ENCODE data around the gene ITPR2. TPM values are rescaled to one million over a fixed set of nuclear protein-coding genes. Genes with fewer than 3 reads are reported as not detected.
"Not testable (repeated sequence)": the region's sequence is repeated elsewhere in the genome, so short reads cannot be mapped to it uniquely, and the experiment has no call there.

Gene ITPR2
- polyA plus RNA-seq, 1 donor: 12.5 TPM

- not testable (repeated sequence) for DNase-seq; H3K27ac ChIP-seq (ENCODE audit: low read length)
- WGBS (ENCODE audit: insufficient coverage, low lambda C conversion rate): no CpG with 5 or more reads among the region's 3 CpGs
Observed at GRCh38 chr12:26775991-26776390, 57.0 kb downstream of the ITPR2 start.

GRCh38 chr12:26773313-26774104 lies 59.5 kb downstream of the ITPR2 start:
- Histone ChIP-seq H3K27me3 (ENCODE audit: control insufficient read depth, insufficient read depth, low read length) (no peaks in the 10 kb centered on the region), H3K4me3 (ENCODE audit: low read length) (no peak overlapping the region), H3K9me3 (ENCODE audit: control insufficient read depth, low read depth, low read length) (peaks cover 4% of the 10 kb centered on the region), H3K27ac (ENCODE audit: low read length) (no peak overlapping the region), H3K36me3 (ENCODE audit: control insufficient read depth, insufficient read depth, low read length) (no peaks in the 10 kb centered on the region), H3K4me1 (ENCODE audit: control insufficient read depth, insufficient read depth, low read length) (no peaks in the 10 kb centered on the region)
- 100% methylated on average over 1 of the region's 3 CpGs for WGBS (ENCODE audit: insufficient coverage, low lambda C conversion rate)
- no peak for DNase-seq

More at GRCh38 chr12:26775991-26776390, 57.0 kb downstream of the ITPR2 start:
- not testable (repeated sequence) for H3K4me3 ChIP-seq (ENCODE audit: low read length); H3K4me1 ChIP-seq (ENCODE audit: control insufficient read depth, insufficient read depth, low read length); H3K36me3 ChIP-seq (ENCODE audit: control insufficient read depth, insufficient read depth, low read length); H3K9me3 ChIP-seq (ENCODE audit: control insufficient read depth, low read depth, low read length); H3K27me3 ChIP-seq (ENCODE audit: control insufficient read depth, insufficient read depth, low read length)

- no peak overlapping the region for H3K4me3 ChIP-seq (ENCODE audit: low read length)
- no peaks in the 10 kb centered on the region for H3K9me3 ChIP-seq (ENCODE audit: control insufficient read depth, low read depth, low read length)
- no peaks in the 10 kb centered on the region for H3K4me1 ChIP-seq (ENCODE audit: control insufficient read depth, insufficient read depth, low read length)
- 90% methylated on average over 4 of the region's 4 CpGs for WGBS (ENCODE audit: insufficient coverage, low lambda C conversion rate)
- no peaks in the 10 kb centered on the region for H3K36me3 ChIP-seq (ENCODE audit: control insufficient read depth, insufficient read depth, low read length)
- H3K27me3 ChIP-seq (ENCODE audit: control insufficient read depth, insufficient read depth, low read length): no peaks in the 10 kb centered on the region
- no peak for DNase-seq
- no peak overlapping the region for H3K27ac ChIP-seq (ENCODE audit: low read length)
Observed at GRCh38 chr12:26771861-26772260, 61.1 kb downstream of the ITPR2 start.

GRCh38 chr12:26770239-26771070 lies 62.5 kb downstream of the ITPR2 start:
- H3K36me3 ChIP-seq (ENCODE audit: control insufficient read depth, insufficient read depth, low read length): no peaks in the 10 kb centered on the region
- no peak overlapping the region for H3K27ac ChIP-seq (ENCODE audit: low read length)
- no peaks in the 10 kb centered on the region for H3K27me3 ChIP-seq (ENCODE audit: control insufficient read depth, insufficient read depth, low read length)
- peak in 1 of 2 donors; percentile 21 for DNase-seq
- no peaks in the 10 kb centered on the region for H3K9me3 ChIP-seq (ENCODE audit: control insufficient read depth, low read depth, low read length)
- no peak overlapping the region for H3K4me3 ChIP-seq (ENCODE audit: low read length)
- no CpG with 5 or more reads among the region's 5 CpGs for WGBS (ENCODE audit: insufficient coverage, low lambda C conversion rate)
- no peaks in the 10 kb centered on the region for H3K4me1 ChIP-seq (ENCODE audit: control insufficient read depth, insufficient read depth, low read length)

GRCh38 chr12:26769611-26770010 lies 63.4 kb downstream of the ITPR2 start:
- no peaks in the 10 kb centered on the region for H3K4me1 ChIP-seq (ENCODE audit: control insufficient read depth, insufficient read depth, low read length)
- whole genome bisulfite sequencing (ENCODE audit: insufficient coverage, low lambda C conversion rate): no CpG with 5 or more reads among the region's 3 CpGs
- no peaks in the 10 kb centered on the region for H3K36me3 ChIP-seq (ENCODE audit: control insufficient read depth, insufficient read depth, low read length)
- H3K4me3 ChIP-seq (ENCODE audit: low read length): no peak overlapping the region
- no peaks in the 10 kb centered on the region for H3K27me3 ChIP-seq (ENCODE audit: control insufficient read depth, insufficient read depth, low read length)
- no peak overlapping the region for H3K27ac ChIP-seq (ENCODE audit: low read length)
- no peaks in the 10 kb centered on the region for H3K9me3 ChIP-seq (ENCODE audit: control insufficient read depth, low read depth, low read length)
- DNase-seq: no peak

- H3K4me3 ChIP-seq (ENCODE audit: low read length): no peak overlapping the region
- DNase-seq: peak in 1 of 2 donors; percentile 36
- no peaks in the 10 kb centered on the region for H3K36me3 ChIP-seq (ENCODE audit: control insufficient read depth, insufficient read depth, low read length)
- no peaks in the 10 kb centered on the region for H3K4me1 ChIP-seq (ENCODE audit: control insufficient read depth, insufficient read depth, low read length)
- WGBS (ENCODE audit: insufficient coverage, low lambda C conversion rate): no CpG with 5 or more reads among the region's 1 CpG
- no peak overlapping the region for H3K27ac ChIP-seq (ENCODE audit: low read length)
- no peaks in the 10 kb centered on the region for H3K9me3 ChIP-seq (ENCODE audit: control insufficient read depth, low read depth, low read length)
- no peaks in the 10 kb centered on the region for H3K27me3 ChIP-seq (ENCODE audit: control insufficient read depth, insufficient read depth, low read length)
Observed at GRCh38 chr12:26768611-26769603, 64.1 kb downstream of the ITPR2 start.

GRCh38 chr12:26767865-26768264 lies 65.1 kb downstream of the ITPR2 start:
- Histone ChIP-seq H3K27me3 (ENCODE audit: control insufficient read depth, insufficient read depth, low read length) (no peaks in the 10 kb centered on the region), H3K9me3 (ENCODE audit: control insufficient read depth, low read depth, low read length) (no peaks in the 10 kb centered on the region), H3K36me3 (ENCODE audit: control insufficient read depth, insufficient read depth, low read length) (no peaks in the 10 kb centered on the region), H3K4me3 (ENCODE audit: low read length) (no peak overlapping the region), H3K4me1 (ENCODE audit: control insufficient read depth, insufficient read depth, low read length) (no peaks in the 10 kb centered on the region), H3K27ac (ENCODE audit: low read length) (no peak overlapping the region)
- WGBS (ENCODE audit: insufficient coverage, low lambda C conversion rate): 71% methylated on average over 1 of the region's 4 CpGs
- no peak for DNase-seq

- no peak for DNase-seq
- Histone ChIP-seq H3K36me3 (ENCODE audit: control insufficient read depth, insufficient read depth, low read length) (no peaks in the 10 kb centered on the region), H3K4me3 (ENCODE audit: low read length) (no peak overlapping the region), H3K4me1 (ENCODE audit: control insufficient read depth, insufficient read depth, low read length) (no peaks in the 10 kb centered on the region), H3K27ac (ENCODE audit: low read length) (no peak overlapping the region), H3K9me3 (ENCODE audit: control insufficient read depth, low read depth, low read length) (peaks cover 7% of the 10 kb centered on the region), H3K27me3 (ENCODE audit: control insufficient read depth, insufficient read depth, low read length) (no peaks in the 10 kb centered on the region)
- 100% methylated on average over 1 of the region's 1 CpG for WGBS (ENCODE audit: insufficient coverage, low lambda C conversion rate)
Observed at GRCh38 chr12:26767116-26767515, 65.9 kb downstream of the ITPR2 start.

GRCh38 chr12:26762186-26762585 lies 70.8 kb downstream of the ITPR2 start:
- H3K9me3 ChIP-seq (ENCODE audit: control insufficient read depth, low read depth, low read length): peaks cover 21% of the 10 kb centered on the region
- no peak overlapping the region for H3K27ac ChIP-seq (ENCODE audit: low read length)
- no peak for DNase-seq
- no peaks in the 10 kb centered on the region for H3K4me1 ChIP-seq (ENCODE audit: control insufficient read depth, insufficient read depth, low read length)
- H3K27me3 ChIP-seq (ENCODE audit: control insufficient read depth, insufficient read depth, low read length): no peaks in the 10 kb centered on the region
- 100% methylated on average over 1 of the region's 1 CpG for WGBS (ENCODE audit: insufficient coverage, low lambda C conversion rate)
- no peak overlapping the region for H3K4me3 ChIP-seq (ENCODE audit: low read length)
- no peaks in the 10 kb centered on the region for H3K36me3 ChIP-seq (ENCODE audit: control insufficient read depth, insufficient read depth, low read length)

- Histone ChIP-seq H3K36me3 (ENCODE audit: control insufficient read depth, insufficient read depth, low read length) (no peaks in the 10 kb centered on the region), H3K4me1 (ENCODE audit: control insufficient read depth, insufficient read depth, low read length) (no peaks in the 10 kb centered on the region), H3K27ac (ENCODE audit: low read length) (no peak overlapping the region), H3K4me3 (ENCODE audit: low read length) (no peak overlapping the region), H3K9me3 (ENCODE audit: control insufficient read depth, low read depth, low read length) (peaks cover 21% of the 10 kb centered on the region), H3K27me3 (ENCODE audit: control insufficient read depth, insufficient read depth, low read length) (no peaks in the 10 kb centered on the region)
- WGBS (ENCODE audit: insufficient coverage, low lambda C conversion rate): 80% methylated on average over 1 of the region's 3 CpGs
- DNase-seq: no peak
Observed at GRCh38 chr12:26761775-26762174, 71.2 kb downstream of the ITPR2 start.

Measured in large intestine (tissue), 3 donors.